Osteoblast (primary cell): ENCODE measurements around the gene AMIGO1. TPM values are rescaled to one million over a fixed set of nuclear protein-coding genes. Genes with fewer than 3 reads are reported as not detected.

ENCODE experiments used
- DNase-seq: peaks from one replicate; pipeline ENCODE4 v3.0.0; 2011; ENCODE audit warnings: low spot score, mixed read lengths; ENCODE audit not compliant: insufficient read length; ENCODE audit errors: missing footprints
- H2AFZ ChIP-seq: 2 replicates; pipeline ENCODE4 v1.6.0; 2011; ENCODE audit warnings: mild to moderate bottlenecking, low read length
- H3K27ac ChIP-seq: 2 replicates; pipeline ENCODE4 v1.5.1; 2011; ENCODE audit warnings: mild to moderate bottlenecking, low read depth, low read length, moderate library complexity
- H3K27me3 ChIP-seq: 2 replicates; pipeline ENCODE4 v1.6.0; 2012; ENCODE audit warnings: mild to moderate bottlenecking, control low read depth, inconsistent platforms, low read length, moderate library complexity; ENCODE audit not compliant: insufficient read depth
- H3K36me3 ChIP-seq: 2 replicates; pipeline ENCODE4 v1.5.1; 2011; ENCODE audit warnings: mild to moderate bottlenecking, low read length, control low read depth, moderate library complexity; ENCODE audit not compliant: insufficient read depth
- H3K4me1 ChIP-seq: 2 replicates; pipeline ENCODE4 v1.5.1; 2011; ENCODE audit warnings: mild to moderate bottlenecking, low read length, control low read depth, moderate library complexity; ENCODE audit not compliant: insufficient read depth
- H3K4me2 ChIP-seq: 2 replicates; pipeline ENCODE4 v1.6.0; 2011; ENCODE audit warnings: mild to moderate bottlenecking, low read length; ENCODE audit not compliant: insufficient read depth
- H3K4me3 ChIP-seq: fragments of 200-600 bp; sonication (generic); 3 replicates; pipeline ENCODE4 v1.5.1; 2012; ENCODE audit warnings: mild to moderate bottlenecking, low read length, inconsistent platforms; ENCODE audit not compliant: insufficient read depth
- H3K79me2 ChIP-seq: 2 replicates; pipeline ENCODE4 v1.6.0; 2012; ENCODE audit warnings: mild to moderate bottlenecking, low read length, control low read depth, inconsistent platforms; ENCODE audit not compliant: insufficient read depth
- H3K9me3 ChIP-seq: 2 replicates; pipeline ENCODE4 v1.5.1; 2011; ENCODE audit warnings: low read depth, low read length, control low read depth
- H4K20me1 ChIP-seq: 2 replicates; pipeline ENCODE4 v1.6.0; 2012; ENCODE audit warnings: mild to moderate bottlenecking, low read length, control low read depth; ENCODE audit not compliant: insufficient read depth
- total RNA-seq: library from RNA; depleted of rRNA; stranded (reverse); fragments of >200 nt; gene quantifications from 2 replicates; pipeline ENCODE4 v1.2.3, GENCODE V29; 2012
- TF ChIP-seq, protein P1 (sequence below): IDR thresholded peaks from 2 replicates; pipeline ENCODE4 v1.5.1; 2011; ENCODE audit warnings: mild to moderate bottlenecking, low read depth, low read length, moderate library complexity; ENCODE audit errors: extremely low read depth

Gene AMIGO1
- total RNA-seq, 1 donor, result 2.5 TPM

- Histone ChIP-seq H3K27ac (no peak overlapping the region), H4K20me1 (no peaks in the 10 kb centered on the region), H2AFZ (no peak overlapping the region), H3K4me1 (peaks cover 10% of the 10 kb centered on the region), H3K79me2 (no peaks in the 10 kb centered on the region), H3K4me3 (no peak overlapping the region), H3K27me3 (peaks cover 6% of the 10 kb centered on the region), H3K4me2 (no peak overlapping the region), H3K9me3 (no peaks in the 10 kb centered on the region), H3K36me3 (no peaks in the 10 kb centered on the region)
- peak; percentile 62 for DNase-seq
- TF ChIP-seq, protein P1, sequence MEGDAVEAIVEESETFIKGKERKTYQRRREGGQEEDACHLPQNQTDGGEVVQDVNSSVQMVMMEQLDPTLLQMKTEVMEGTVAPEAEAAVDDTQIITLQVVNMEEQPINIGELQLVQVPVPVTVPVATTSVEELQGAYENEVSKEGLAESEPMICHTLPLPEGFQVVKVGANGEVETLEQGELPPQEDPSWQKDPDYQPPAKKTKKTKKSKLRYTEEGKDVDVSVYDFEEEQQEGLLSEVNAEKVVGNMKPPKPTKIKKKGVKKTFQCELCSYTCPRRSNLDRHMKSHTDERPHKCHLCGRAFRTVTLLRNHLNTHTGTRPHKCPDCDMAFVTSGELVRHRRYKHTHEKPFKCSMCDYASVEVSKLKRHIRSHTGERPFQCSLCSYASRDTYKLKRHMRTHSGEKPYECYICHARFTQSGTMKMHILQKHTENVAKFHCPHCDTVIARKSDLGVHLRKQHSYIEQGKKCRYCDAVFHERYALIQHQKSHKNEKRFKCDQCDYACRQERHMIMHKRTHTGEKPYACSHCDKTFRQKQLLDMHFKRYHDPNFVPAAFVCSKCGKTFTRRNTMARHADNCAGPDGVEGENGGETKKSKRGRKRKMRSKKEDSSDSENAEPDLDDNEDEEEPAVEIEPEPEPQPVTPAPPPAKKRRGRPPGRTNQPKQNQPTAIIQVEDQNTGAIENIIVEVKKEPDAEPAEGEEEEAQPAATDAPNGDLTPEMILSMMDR, result no peak
Measured at GRCh38 chr1:109527846-109528695, 18.5 kb upstream of the AMIGO1 start.

- no peak overlapping the region for H3K4me3 ChIP-seq
- no peak for DNase-seq
- no peaks in the 10 kb centered on the region for H3K9me3 ChIP-seq
- H3K27ac ChIP-seq, result no peak overlapping the region
- H3K4me1 ChIP-seq, result peaks cover 5% of the 10 kb centered on the region
- no peak overlapping the region for H3K4me2 ChIP-seq
- no peaks in the 10 kb centered on the region for H3K36me3 ChIP-seq
- H3K27me3 ChIP-seq, result peaks cover 12% of the 10 kb centered on the region
- no peaks in the 10 kb centered on the region for H4K20me1 ChIP-seq
- TF ChIP-seq, protein P1, result no peak
- H3K79me2 ChIP-seq, result no peaks in the 10 kb centered on the region
- H2AFZ ChIP-seq, result no peak overlapping the region
Measured at GRCh38 chr1:109527098-109527811, 17.7 kb upstream of the AMIGO1 start.

DNA sequence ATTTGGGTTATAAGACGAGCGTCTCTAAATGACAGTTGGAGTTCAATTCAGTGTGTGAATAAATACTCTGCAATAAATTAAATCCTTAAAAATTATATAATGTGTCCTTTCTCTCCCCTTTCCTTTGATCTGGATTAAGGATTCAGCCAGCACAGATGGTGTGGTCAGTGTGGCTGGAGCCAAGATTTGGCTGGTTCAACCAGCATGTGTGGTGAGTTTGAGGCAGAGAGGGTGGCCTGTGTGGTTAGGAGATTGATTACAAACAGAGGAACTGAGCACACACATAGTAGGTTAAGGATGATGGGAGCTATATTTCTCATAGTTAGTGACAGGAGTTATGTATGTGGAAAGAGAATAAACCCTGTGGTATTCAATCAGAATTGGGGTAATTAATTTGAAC lies 14.2 kb upstream of the AMIGO1 start:
- H3K27ac ChIP-seq, result no peak overlapping the region
- H3K4me1 ChIP-seq, result no peaks in the 10 kb centered on the region
- no peaks in the 10 kb centered on the region for H3K9me3 ChIP-seq
- H3K79me2 ChIP-seq, result no peaks in the 10 kb centered on the region
- H2AFZ ChIP-seq, result no peak overlapping the region
- no peak overlapping the region for H3K4me2 ChIP-seq
- peaks cover 26% of the 10 kb centered on the region for H3K27me3 ChIP-seq
- no peak for DNase-seq
- no peak overlapping the region for H3K4me3 ChIP-seq
- TF ChIP-seq, protein P1, result no peak
- H3K36me3 ChIP-seq, result no peaks in the 10 kb centered on the region
- H4K20me1 ChIP-seq, result no peaks in the 10 kb centered on the region

GRCh38 chr1:109522026-109522425 lies 12.5 kb upstream of the AMIGO1 start:
- H3K4me2 ChIP-seq, result no peak overlapping the region
- H3K27me3 ChIP-seq, result peaks cover 20% of the 10 kb centered on the region
- no peaks in the 10 kb centered on the region for H3K4me1 ChIP-seq
- H3K36me3 ChIP-seq, result no peaks in the 10 kb centered on the region
- no peaks in the 10 kb centered on the region for H3K79me2 ChIP-seq
- no peak overlapping the region for H3K27ac ChIP-seq
- DNase-seq, result no peak
- H3K9me3 ChIP-seq, result no peaks in the 10 kb centered on the region
- TF ChIP-seq, protein P1, result no peak
- H2AFZ ChIP-seq, result no peak overlapping the region
- no peaks in the 10 kb centered on the region for H4K20me1 ChIP-seq
- H3K4me3 ChIP-seq, result no peak overlapping the region
